GM21447 (cell line): Measurements from ENCODE around the gene CFD.
"Not testable (repeated sequence)": the region's sequence is repeated elsewhere in the genome, so short reads cannot be mapped to it uniquely, and the experiment has no call there.

Experiments used
- ATAC-seq: cut with Tn5 transposase; IDR thresholded peaks from one replicate; pipeline ENCODE4 v1.9.1; 2021; ENCODE audit not compliant: unreplicated experiment

The CFD gene

DNA sequence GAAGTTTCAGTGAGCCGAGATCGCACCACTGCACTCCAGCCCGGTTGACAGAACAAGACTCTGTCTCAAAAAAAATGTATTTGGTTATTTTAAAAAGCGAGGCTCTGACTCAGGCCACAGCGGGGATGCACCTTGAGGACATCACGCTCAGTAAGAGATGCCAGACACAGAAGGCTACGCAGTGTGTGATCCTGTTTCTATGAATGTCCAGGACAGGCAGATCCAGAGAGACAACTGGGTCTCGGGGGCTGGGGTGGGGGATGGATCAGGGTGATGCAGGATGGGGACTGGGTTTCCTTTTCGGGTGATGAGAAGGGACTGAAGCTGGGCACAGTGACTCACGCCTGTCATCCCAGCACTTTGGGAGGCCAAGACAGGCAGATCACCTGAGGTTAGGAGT lies 28.1 kb downstream of the CFD start:
- ATAC-seq = no peak

DNA sequence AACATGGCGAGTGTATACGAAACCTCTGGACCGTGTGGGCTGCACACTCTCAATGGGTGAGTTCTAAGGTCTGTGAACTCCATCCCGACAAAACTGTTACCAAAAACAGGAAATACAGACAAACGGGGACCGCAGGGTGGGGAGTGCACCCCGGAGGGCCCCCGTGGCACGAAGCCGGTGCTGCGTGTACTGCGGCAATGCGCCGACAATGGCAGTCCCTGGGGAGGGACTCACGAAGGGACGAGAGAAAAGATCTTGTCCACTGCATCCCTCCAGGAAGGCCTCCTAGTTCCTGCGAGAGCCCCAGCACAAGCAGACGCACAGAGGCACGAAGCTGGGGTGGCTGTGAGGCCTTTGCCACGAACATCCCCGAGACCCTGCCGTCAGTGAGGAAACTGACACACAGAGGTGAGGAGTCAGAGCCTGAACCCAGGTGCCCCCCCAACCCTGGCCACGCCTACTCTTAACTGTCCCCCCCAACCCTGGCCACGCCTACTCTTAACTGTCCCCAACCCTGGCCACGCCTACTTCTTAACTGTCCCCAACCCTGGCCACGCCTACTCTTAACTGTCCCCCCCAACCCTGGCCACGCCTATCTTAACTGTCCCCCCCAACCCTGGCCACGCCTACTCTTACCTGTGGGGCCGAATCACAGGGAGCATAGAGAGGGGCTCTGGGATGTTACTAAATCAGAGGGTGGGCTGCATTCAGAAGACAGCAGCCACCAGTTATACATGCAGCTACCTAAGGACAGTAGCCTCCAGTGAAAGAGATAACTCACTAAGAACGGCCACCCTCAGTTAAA lies 29.3 kb downstream of the CFD start:
- ATAC-seq = no peak

GRCh38 chr19:889662-890295 lies 30.3 kb downstream of the CFD start:
- ATAC-seq = no peak

DNA sequence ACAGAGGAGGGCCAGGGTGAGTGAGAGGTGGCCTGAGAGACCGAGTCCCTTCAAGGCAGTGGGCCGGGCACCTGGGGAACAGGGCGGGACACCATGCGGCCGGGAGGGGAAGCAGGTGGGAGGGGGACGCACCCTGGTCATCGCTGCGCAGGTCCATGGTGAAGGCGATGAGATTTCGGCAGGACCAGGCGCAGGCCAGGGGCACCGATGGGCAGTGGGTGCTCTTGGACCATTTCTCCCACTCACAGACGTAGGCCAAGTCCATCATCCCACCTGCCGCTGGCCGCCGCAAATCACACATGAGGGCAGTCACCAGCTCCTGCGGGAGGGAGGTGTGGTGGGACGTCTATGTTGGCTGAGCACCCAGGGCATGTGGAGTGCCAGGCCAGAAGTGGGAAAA lies 31.4 kb downstream of the CFD start:
- ATAC-seq = no peak

- ATAC-seq = not testable (repeated sequence)
These were observed 32.1 kb downstream of the CFD start for GRCh38 chr19:891421-892200.

DNA sequence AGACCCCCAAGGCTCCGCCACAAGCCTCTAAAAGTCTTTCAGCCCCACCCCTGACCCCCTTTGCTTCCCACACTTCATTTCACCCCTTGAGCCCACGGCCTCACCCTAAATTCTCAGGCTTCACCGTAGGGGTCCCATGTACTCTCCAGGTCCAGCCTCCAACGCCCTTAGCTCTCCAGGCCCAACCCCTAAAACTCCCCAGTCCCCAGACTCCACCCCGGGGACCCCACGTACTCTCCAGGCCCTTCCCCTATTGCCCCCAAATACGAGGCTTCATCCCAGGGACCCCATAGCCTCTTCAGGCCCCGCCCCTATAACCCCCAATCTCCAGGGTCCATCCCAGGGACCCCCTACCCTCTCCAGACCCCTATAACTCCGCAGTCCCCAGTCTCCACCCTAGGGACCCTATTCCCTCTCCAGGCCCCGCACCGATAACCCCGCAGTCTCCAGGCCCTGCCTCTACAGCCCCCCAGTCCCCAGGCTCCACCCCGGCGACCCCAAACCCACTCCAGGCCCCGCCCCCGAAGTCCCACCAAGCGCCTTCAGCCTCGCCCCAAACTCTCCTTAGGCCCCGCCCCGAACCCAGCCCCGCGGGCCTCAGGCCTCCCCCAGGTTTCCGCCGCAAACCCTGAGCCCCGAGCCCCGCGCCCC lies 32.9 kb downstream of the CFD start:
- no peak for ATAC-seq

DNA sequence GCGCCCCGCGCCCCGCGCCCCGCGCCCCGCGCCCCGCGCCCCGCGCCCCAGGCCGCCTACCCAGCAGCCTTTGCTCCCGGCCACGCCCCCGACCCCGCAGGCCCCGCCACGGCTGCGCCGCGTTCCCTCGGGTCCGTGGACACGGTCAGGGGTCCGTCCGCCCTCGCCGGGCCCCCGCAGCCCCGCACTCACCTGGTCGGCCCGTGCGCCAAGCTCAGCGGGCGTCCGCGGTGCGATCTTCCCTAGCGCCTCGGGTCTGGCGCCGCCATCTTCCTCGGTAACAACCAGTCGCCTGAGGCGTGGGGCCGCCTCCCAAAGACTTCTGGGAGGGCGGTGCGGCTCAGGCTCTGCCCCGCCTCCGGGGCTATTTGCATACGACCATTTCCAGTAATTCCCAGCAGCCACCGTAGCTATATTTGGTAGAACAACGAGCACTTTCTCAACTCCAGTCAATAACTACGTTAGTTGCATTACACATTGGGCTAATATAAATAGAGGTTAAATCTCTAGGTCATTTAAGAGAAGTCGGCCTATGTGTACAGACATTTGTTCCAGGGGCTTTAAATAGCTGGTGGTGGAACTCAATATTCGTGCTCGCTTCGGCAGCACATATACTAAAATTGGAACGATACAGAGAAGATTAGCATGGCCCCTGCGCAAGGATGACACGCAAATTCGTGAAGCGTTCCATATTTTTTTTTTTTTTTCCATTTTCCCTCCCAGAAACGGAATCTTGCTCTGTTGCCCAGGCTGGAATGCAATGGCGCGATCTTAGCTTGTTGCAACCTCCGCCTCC lies 33.6 kb downstream of the CFD start, which contains the start of the genes MED16 and RNU6-9:
Gene MED16 (minus strand): TSS at position 294 of the 796 bp plus-strand sequence. CDS start 2,056 bp downstream, outside the sequence.
Gene RNU6-9 (plus strand): TSS at position 591 of the 796 bp plus-strand sequence.
- peak; percentile 73 for ATAC-seq

GRCh38 chr19:896434-896833 lies 37.0 kb downstream of the CFD start:
- ATAC-seq = no peak

GRCh38 chr19:896999-897398 lies 37.5 kb downstream of the CFD start:
- ATAC-seq = no peak

- no peak for ATAC-seq
These were observed 38.1 kb downstream of the CFD start for GRCh38 chr19:897442-898039.

DNA sequence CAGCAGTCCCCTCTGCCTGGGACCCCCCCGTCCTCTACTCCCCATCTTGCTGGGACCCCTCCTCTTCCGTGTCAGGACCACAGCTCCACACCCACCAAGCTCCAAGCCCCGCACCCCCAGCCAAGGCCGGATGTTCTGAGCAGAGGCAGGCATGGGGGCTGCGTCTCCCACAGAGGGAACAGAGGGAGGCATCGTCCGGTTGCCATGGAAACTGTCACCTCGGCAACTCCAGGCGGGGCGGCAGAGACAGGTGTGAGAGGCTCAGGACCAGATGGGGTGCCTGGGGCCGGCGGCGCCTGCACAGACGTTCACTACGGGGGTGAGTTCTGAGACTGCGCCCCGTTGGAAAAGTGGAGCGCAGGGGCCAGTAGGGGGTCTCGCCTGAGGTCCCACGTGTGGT lies 39.2 kb downstream of the CFD start:
- no peak for ATAC-seq

GRCh38 chr19:899336-900042 lies 40.0 kb downstream of the CFD start:
- ATAC-seq = no peak

DNA sequence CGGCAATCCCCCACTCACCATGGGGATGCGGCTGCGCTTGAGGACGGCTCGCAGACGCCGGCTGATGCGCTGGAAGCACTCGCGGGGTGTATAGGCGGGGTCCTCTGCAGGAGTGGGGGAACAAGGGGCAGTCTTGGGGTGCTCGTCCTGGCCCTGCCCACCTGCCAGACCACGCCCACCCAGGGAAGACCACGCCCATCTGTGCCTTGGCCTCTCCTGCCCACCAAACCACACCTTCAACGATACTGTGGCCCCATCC lies 40.5 kb downstream of the CFD start:
- ATAC-seq = no peak

DNA sequence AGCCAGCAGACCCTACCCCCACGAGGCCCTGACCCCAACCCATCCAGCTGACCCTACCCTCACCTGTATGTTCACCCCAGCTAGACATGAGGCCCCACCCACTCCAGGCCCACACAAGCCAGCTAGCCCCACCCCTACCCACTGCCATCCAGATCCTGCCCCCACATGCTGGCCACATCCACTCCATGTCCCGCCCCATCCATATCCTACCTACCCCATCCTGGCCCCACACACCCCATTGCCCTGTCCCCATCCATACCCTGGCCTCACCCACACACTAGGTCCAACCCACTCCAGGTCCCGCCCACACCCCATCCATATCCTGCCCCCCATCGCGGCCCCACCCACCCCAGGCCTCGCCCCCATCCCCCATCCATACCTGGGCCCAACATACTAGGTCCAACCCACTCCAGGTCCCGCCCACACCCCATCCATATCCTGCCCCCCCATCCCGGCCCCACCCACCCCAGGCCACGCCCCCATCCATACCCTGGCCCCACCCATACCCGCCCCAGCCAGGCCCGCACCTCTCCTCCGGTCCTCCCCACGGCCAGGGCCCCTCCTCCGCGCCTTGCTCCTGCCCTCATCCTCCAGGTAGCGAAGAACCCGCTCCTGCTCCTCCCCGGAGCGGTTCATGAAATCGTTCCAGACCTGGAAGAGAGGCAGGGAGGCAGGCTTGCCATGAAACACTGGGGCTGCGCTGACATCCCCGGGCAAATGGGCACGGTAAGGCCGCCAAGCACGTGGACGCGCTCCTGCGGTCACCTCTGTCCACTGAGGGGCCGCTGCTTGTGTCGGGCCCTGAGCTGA lies 41.0 kb downstream of the CFD start:
- ATAC-seq = no peak

DNA sequence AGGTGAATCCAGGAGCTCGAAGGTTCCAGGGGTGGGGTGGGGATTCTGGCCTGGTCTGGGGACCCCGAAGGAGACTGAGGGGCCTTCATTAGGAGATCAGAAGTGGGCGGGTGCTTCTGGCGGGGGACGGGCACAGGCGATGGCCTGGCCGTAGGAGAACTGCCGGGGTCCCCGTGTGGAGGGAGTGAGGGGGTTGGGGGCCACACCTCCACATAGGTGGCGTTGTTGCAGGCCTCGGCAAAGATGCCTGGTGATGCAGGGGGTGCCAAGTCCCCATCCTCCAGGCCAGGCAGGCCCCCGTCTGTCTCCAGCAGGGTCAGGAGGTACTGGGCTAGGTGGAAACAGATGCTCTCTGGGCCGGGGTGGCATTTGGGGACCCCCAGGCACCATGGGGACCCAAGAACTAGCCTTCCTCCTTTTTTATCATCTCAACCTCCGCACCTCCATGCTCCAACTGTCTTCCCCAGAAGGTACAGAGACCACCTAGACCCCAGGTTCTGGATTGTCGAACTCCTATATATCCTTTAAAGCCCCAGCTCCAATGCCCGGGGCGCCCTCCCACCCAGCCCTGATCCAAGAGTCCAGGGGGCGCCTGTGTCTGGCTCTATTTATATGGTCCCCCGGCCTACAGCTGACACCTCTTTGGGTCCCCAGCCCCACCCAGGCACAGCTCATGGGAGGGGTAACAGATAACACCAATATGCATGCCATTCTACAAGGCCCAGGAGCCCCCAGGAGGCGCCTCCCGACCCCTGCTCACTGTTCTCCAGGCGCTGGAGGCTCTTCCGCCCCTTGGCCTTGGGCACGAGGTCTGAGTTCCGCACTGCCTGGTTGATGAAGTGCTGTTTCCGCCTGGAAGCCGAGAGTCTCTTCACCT lies 42.0 kb downstream of the CFD start:
- no peak for ATAC-seq

- ATAC-seq = no peak
These were observed 42.6 kb downstream of the CFD start for GRCh38 chr19:902093-902370.

DNA sequence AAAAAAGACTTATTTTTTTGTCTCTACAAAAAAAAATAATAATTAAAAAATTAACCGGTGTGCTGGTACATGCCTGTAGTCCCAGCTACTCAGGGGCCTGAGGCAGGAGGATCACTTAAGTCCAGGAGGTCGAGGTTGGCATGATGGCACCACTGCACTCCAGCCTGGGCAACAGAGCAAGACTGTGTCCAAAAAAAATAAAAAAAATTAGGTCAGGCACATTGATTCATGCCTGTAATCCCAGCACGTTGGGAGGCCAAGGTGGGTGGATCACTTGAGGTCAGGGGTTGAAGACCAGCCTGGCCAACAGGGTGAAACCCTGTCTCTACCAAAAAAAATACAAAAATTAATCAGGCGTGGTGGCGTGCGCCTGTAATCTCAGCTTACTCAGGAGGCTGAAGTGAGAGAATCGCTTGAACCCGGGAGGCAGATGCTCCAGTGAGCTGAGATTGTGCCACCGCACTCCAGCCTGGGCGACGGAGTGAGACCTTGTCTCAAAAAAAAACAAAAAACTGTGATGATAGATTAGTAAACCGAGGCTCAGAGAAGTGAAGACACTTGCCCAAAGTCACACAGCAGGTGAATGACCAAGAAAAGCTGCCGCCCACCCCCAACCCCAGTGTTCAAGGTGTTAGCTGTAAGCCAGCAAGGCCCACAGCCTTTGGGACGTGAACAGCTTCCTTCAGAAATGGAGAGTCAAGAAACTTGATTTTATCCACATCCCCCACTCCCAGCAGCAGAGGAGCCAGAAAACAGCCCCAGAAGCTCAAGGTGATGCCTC lies 43.2 kb downstream of the CFD start:
- no peak for ATAC-seq
